Ecto neural progenitor cell (in vitro differentiated cells): ENCODE data around the gene KCNJ6.
A peak's percentile ranks its signal among the peaks of the same experiment; 100 is the strongest.
"Not testable (repeated sequence)": the region's sequence is repeated elsewhere in the genome, so short reads cannot be mapped to it uniquely, and the experiment has no call there.

ENCODE experiments used
- DNase-seq: peaks from one replicate; pipeline ENCODE4 v3.0.0-alpha.2; 2018; ENCODE audit warnings: low spot score

KCNJ6 gene

GRCh38 chr21:37675202-37675801 lies 241.0 kb downstream of the KCNJ6 start:
- peak; percentile 83 for DNase-seq

DNA sequence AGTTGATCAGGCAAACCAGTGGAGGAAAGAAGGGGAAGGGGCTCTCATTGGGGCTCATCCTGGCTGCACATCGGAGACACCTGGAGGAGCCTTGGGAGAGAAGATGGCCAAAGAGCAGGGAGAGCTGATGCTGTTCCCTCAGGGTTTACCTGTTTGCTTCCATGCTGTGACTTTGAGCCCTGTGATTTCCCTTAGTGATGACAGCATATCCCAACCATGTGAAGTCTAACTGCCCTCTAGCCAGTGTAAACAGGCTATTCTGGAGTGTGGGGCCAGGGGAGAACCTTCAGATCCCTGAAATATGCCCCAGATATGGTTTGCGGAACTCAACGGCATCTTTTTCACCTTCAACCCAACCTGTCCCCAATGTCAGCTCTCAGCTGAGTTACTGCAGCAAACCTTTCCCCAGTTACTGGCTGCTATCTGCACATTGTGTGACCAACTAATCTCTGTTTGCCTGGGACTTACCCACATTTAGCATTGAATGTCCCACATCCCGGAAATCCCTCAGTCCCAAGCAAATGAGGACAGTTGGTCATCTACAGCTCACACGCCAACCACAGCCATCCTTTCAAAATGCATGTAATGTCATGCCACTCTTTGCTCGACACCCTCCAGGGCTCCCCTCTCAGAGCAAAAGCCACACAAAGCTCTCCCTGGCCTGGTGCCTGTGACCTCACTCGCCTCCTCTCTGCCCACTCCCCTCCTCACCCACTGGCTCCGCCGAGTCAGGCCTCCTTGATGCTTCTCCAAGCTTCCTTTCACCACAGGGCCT lies 242.3 kb downstream of the KCNJ6 start:
- no peak for DNase-seq

DNA sequence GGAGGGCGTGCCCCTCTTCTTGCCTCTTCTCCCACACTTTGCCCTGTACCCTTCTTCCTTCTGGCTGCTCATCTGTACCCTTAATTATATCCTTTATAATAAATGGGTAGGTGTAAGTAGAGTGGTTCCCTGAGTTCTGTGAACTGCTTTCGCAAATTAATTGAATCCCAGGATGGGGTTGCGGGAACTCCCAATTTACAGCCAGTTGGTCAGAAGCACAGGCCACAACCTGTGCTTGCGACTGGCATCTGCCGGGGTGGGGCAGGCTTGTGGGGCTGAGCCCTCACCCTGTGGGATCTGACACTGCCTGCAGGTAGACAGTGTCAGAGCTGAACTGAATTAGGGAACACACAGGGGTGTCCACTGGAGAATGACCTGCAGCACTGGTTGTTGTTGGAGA lies 244.9 kb downstream of the KCNJ6 start:
- no peak for DNase-seq

DNA sequence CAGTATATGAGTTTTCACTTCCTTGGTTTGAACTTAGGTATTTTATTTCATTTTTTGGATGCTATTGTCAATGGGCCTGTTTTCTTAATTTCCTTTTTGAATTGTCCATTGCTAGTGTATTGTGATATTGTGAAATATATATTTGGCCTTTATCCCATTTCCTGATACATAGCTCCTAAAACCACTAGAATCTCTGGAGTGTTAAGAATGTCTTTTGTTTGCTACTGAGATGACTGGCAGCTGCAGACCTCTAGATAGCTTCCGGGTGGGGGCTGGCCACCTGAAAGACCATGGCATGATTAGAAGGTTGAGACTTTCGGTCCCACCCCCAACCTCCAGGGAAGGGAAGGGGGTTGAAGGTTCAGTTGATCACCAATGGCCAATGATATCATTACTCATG lies 245.4 kb downstream of the KCNJ6 start:
- DNase-seq, result no peak

DNA sequence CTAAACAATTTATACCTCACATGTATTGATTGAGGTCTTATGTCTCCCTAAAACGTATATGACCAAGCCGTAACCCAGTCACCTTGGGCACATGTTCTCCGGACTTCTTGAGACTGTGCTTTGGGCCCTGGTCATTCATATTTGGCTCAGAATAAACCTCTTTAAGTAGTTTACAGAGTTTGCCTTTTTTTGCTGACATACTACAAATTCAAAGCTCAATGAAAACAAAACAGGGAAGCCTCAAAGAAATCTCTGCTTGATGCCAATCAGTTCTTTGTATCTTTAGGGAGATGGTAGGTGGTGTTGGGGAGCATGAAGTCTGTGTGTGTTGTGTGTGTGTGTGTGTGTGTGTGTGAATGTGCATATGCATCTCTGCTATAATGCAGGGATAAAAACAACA lies 247.0 kb downstream of the KCNJ6 start:
- no peak for DNase-seq

- no peak for DNase-seq
Measured at GRCh38 chr21:37668462-37669239, 247.6 kb downstream of the KCNJ6 start.

DNA sequence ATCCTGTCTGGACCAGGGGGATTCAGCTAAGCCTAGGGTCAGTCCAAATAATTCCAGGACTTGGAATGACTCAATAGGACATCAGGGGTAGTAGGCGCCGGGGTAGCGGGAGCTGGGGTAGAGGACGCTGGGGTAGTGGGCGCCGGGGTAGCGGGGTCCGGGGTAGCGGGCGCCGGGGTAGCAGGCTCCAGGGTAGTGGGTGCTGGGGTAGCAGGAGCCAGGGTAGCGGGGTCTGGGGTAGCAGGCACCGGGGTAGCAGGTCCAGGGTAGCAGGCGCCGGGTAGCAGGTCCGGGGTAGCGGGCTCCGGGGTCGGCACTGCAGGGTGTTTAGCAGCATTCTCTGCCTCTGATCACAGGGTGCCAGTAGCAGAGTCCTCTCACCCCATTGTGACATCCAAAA lies 248.9 kb downstream of the KCNJ6 start:
- DNase-seq, result no peak

DNA sequence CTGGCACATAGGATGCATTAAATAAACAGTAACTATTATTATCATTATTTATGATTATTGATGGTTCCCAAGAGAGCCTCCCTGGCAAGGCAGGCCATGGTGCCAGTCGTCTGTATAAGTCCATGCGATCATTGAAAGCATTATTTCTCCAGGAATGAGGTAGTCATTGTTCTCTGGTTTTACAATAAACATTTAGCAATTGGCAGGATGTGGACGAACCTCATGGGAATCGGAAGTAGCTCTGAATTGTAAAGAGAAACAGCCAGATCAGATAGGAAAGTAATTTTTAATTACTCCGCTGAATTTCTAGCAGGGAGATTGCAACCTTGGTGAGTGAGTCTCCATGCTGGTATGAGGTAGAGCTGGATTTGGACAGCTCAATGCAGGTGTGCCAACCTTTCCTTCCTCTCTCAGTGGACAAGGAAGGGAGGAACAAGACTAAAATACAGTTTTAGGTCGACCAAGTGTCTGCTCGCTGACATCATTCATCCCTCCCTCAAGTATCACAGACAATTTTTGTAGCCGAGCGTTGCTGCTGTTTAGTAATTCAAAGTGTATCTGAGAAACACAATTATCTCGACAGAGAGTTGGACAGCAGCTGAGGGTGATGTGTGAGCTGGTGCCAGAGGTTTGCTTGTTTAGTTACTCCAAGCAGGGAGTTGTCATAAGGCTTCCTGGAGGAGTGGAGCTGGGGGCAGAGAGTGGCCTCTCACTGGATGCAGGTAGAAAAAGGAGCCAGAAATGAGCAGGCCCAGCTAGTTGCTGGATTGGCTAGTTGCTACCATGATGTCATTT lies 250.8 kb downstream of the KCNJ6 start:
- no peak for DNase-seq

GRCh38 chr21:37662227-37662626 lies 254.0 kb downstream of the KCNJ6 start:
- DNase-seq, result not testable (repeated sequence)

DNA sequence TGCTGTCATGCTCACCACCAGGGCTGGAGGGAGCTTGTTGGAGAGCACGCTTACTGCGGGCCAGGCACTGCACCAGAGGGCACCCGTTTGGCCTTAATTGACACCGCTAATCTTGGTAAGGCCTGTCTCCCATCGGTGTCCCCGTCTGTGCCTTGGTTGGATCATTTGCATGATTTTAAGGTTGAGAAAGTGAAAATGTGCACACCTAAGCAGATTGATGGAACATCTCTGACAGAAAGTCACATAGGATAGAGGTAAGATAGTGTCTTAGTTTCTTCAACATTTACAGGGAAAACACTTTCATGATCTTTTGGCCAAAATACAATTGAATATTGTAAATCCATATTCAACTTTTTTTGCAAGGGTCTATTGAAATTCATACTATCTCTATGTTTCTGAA lies 255.5 kb downstream of the KCNJ6 start:
- no peak for DNase-seq

GRCh38 chr21:37659874-37660273 lies 256.4 kb downstream of the KCNJ6 start:
- DNase-seq, result no peak

- no peak for DNase-seq
Measured at GRCh38 chr21:37658817-37659458, 257.3 kb downstream of the KCNJ6 start.

GRCh38 chr21:37658121-37658816 lies 258.0 kb downstream of the KCNJ6 start:
- no peak for DNase-seq

GRCh38 chr21:37656899-37657298 lies 259.4 kb downstream of the KCNJ6 start:
- no peak for DNase-seq

DNA sequence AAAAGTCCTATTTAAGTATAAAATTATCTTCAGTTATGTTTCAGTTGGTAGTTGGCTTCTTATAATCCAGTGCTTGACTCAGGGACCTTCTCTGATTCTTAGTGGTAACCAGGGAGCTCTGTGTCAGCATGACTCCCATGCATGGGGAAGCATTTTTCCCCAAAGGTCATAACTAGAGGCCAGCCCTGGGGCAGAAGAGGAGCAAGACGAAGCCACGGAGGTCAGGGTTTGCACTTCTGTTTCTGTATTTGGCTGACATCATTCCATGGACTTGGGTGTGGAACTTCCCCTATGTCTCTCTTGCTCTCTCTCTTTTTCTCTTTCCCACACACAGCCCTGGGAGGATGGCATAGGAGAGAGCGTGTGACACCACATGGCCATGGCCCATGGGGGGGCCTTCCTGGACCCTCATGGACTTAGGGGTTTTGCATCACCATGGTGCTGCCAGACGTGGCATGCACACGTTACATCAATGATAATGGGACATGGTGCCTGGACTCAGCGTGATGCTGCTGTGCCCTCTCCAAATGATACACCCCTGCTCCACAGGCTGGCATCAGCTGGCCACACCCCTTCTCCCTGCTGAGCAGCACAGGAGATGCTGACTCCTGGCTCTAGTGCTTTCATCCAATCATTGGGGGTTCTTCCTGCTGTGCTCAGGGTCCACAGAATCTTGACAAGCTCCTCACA lies 260.5 kb downstream of the KCNJ6 start:
- DNase-seq, result no peak

- DNase-seq, result no peak
Measured at GRCh38 chr21:37654596-37654995, 261.7 kb downstream of the KCNJ6 start.

GRCh38 chr21:37653201-37653600 lies 263.1 kb downstream of the KCNJ6 start:
- no peak for DNase-seq

DNA sequence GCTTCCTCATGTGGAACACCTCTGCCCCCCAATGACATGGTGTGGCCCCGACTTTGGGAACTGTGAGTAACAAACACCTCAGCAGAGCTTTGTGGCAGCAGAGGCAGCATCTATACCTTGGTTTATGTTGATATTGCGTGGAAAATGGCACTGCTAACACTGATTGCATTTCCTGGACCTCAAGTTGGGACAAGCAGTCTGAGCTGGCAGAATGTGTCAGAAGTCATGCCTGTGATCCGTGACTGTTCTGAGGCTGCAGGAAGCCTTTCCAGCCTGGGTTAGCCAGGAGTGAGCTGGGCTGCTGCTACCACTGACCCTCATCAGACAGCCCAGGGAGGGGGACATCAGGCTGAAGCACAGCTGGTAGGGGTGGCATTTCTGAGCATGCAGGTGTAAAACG lies 268.5 kb downstream of the KCNJ6 start:
- no peak for DNase-seq

DNA sequence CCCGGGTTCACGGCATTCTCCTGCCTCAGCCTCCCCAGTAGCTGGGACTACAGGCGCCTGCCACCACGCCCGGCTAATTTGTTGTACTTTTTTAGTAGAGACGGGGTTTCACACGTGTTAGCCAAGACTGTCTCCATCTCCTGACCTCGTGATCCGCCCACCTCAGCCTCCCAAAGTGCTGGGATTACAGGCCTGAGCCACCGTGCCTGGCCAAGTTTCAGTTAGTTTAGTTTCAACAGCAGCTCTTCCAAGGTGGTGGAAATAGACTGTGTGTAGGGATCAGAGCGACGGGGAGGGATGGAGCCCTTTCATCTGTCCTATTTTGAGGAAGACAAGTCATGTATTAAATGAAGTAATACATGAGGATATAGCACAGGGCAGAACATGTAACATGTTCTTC lies 269.5 kb downstream of the KCNJ6 start:
- not testable (repeated sequence) for DNase-seq

DNA sequence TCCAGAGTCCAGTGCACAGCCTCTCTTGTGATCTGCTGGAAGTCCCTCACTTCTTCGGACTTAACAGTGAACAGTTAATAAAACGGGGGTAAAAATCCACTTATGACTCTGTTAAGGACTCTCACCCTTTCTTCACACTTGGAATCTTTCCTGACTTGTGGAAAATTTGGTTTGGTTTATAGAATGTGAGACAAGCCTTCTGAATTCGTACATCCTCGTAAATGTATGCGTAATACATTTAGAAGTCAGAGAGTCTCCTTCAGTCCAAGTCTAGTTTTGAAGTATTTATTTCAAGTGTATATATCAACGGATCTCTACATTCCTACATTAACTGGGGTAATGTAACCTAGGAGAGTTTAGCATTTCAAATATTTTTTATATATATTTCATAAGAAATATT lies 270.4 kb downstream of the KCNJ6 start:
- DNase-seq, result no peak

- DNase-seq, result no peak
Measured at GRCh38 chr21:37644636-37645035, 271.6 kb downstream of the KCNJ6 start.
